Ectodermal cell (in vitro differentiated cells): ENCODE measurements around the gene CACTIN.
"Not testable (repeated sequence)": the region's sequence is repeated elsewhere in the genome, so short reads cannot be mapped to it uniquely, and the experiment has no call there.

Source experiments
- H3K27ac ChIP-seq: 2 replicates; pipeline ENCODE4 v1.7.0; 2013; ENCODE audit warnings: mild to moderate bottlenecking, low read depth, low read length; ENCODE audit not compliant: insufficient read depth, poor library complexity, severe bottlenecking
- H3K27me3 ChIP-seq: 2 replicates; pipeline ENCODE4 v1.7.0; 2013; ENCODE audit warnings: mild to moderate bottlenecking, low read length; ENCODE audit not compliant: insufficient read depth, control insufficient read depth, poor library complexity, severe bottlenecking
- H3K36me3 ChIP-seq: one replicate; pipeline ENCODE4 v1.7.0; 2013; ENCODE audit warnings: low read length; ENCODE audit not compliant: control insufficient read depth, insufficient read depth
- H3K4me1 ChIP-seq: one replicate; pipeline ENCODE4 v1.7.0; 2013; ENCODE audit warnings: low read length; ENCODE audit not compliant: control insufficient read depth, insufficient read depth
- H3K4me3 ChIP-seq: 2 replicates; pipeline ENCODE4 v1.7.0; 2013; ENCODE audit warnings: low read depth, low read length, control low read depth; ENCODE audit not compliant: insufficient read depth
- H3K9me3 ChIP-seq: 2 replicates; pipeline ENCODE4 v1.7.0; 2013; ENCODE audit warnings: mild to moderate bottlenecking, low read length, moderate library complexity; ENCODE audit not compliant: control insufficient read depth
- WGBS, 2 experiments: methylation state at CpG; one replicate each; pipeline ENCODE4 v1.1.7; 2013; ENCODE audit warnings: missing lambda C conversion rate in 2 of 2; 5-methylcytosine and 5-hydroxymethylcytosine counted together

The CACTIN gene

DNA sequence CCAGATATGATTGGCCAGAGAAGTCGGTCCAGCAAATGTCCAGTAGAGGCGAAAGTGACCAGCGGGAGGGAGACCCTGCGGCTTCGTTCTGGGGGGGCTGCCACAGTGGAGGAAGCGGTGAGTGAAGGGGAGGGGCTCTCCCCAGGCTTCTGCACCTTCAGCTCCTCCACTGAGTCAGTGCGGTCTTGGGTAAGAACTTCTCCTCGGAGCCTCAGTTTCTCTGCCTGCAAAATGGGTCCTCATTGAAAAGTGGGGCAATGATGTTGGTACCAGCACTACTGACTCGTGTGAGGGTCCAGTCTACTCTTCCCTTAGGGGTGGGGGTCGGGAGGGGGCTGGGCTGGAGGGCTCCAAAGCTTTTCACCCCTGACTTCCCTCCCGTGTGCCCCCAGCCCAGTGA lies 37.2 kb downstream of the CACTIN start:
- H3K27ac ChIP-seq: no peak overlapping the region
- WGBS, 2 experiments: 84 to 87% methylated on average over 11 of the region's 11 CpGs
- no peaks in the 10 kb centered on the region for H3K36me3 ChIP-seq
- no peak overlapping the region for H3K4me3 ChIP-seq
- no peaks in the 10 kb centered on the region for H3K9me3 ChIP-seq
- no peaks in the 10 kb centered on the region for H3K4me1 ChIP-seq
- H3K27me3 ChIP-seq: peaks cover 35% of the 10 kb centered on the region

DNA sequence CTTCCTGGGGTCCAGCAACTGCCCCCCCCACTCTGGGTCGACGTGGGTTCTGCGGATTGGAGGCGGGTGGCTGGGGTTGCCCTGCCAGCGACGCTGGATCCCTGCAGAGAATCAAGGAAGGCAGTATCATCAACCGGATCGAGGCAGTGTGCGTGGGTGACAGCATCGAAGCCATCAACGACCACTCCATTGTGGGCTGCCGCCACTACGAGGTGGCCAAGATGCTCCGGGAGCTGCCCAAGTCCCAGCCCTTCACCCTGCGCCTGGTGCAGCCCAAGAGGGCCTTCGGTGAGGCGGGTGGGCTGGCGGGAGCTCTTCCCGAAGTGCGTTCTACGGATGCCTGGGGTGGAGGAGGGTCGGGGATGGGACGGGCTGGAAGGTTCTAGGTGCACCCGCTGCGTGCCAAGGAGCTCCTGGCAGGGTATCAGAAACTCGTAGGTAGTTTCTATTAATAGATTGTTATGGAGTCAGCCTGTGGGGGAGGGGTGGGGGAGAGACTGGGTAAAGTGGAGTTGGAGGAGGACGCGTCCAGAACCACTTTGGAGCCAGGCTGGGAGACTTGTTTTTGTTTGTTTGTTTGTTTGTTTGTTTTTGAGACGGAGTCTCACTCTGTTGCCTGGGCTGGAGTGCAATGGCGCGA lies 39.8 kb downstream of the CACTIN start:
- Histone ChIP-seq H3K9me3 (no peaks in the 10 kb centered on the region), H3K27ac (no peak overlapping the region), H3K4me1 (no peaks in the 10 kb centered on the region), H3K36me3 (no peaks in the 10 kb centered on the region), H3K27me3 (peaks cover 44% of the 10 kb centered on the region), H3K4me3 (no peak overlapping the region)
- 74 to 75% methylated on average over 31 of the region's 31 CpGs for WGBS, 2 experiments

DNA sequence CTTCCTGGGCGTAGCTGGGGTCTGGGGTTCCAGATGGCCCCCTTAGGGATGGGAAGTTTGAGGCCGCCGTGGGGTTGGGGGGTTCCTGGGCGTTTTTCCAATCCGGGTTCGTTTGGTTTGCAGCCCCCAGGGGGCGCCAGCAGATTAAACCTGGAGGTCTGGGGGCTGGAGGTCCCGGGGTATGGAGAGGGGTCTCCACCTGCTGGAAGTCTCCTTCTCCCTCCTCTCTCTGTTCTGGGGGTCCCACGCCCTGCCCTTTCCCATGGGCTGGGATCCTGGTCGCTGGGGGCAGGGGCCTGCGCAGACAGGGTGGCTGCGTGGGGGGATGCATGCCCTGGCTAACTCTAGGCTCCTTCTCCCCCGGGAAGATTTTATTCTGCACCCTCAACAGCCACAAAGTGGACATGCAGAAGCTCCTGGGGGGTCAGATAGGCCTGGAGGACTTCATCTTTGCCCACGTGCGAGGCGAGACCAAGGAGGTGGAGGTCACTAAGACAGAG lies 40.4 kb downstream of the CACTIN start:
- H3K4me1 ChIP-seq: no peaks in the 10 kb centered on the region
- H3K27me3 ChIP-seq: peaks cover 47% of the 10 kb centered on the region
- no peaks in the 10 kb centered on the region for H3K36me3 ChIP-seq
- no peaks in the 10 kb centered on the region for H3K9me3 ChIP-seq
- H3K27ac ChIP-seq: no peak overlapping the region
- 32 to 36% methylated on average over 16 of the region's 16 CpGs for WGBS, 2 experiments
- no peak overlapping the region for H3K4me3 ChIP-seq

DNA sequence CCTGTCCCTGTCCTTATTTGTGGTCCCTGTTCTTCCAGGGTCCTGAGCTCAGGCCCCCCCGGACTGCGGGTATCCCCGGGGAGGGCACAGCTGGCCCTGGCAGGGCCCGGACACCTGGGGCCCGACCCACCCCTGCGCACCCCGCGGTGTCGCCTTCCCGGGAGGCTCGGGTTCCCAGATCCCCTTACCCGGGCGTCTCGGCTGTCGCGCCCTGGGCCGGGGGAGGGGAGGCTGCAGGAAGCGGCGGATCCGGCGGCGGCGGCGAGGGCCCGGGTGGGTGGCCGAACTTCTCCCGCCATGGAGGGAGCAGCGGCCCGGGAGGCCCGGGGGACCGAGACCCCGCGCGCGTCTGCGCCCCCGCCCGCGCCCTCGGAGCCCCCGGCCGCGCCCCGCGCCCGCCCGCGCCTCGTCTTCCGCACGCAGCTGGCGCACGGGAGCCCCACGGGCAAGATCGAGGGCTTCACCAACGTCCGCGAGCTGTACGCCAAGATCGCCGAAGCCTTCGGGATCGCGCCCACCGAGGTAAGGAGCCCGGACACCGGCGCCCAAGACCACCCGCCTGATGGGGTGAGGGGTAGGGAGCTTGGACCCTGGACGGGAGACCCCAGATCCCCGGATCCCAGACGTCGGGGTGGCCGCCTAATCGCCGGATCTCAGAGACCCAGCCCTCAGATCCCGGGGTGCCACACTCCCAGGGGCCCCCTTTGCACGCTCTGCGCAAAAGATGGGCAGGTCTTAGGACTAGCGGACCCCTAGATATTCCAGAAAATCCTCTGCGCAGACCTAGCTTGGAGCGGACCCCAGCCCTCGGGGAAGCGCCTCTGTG lies 41.1 kb downstream of the CACTIN start, which contains the start of gene GIPC3:
GIPC3 (plus strand) TSS at position 178 of the 826 bp plus-strand sequence; CDS start at position 298, 120 bp downstream.
- H3K36me3 ChIP-seq: no peaks in the 10 kb centered on the region
- H3K4me3 ChIP-seq: no peak within 1 kb of the TSS
- no peaks in the 10 kb centered on the region for H3K4me1 ChIP-seq
- 17% methylated on average over 84 of the region's 84 CpGs for WGBS, 2 experiments
- H3K27me3 ChIP-seq: peaks cover 47% of the 10 kb centered on the region
- H3K27ac ChIP-seq: no peak within 1 kb of the TSS
- H3K9me3 ChIP-seq: no peaks in the 10 kb centered on the region

DNA sequence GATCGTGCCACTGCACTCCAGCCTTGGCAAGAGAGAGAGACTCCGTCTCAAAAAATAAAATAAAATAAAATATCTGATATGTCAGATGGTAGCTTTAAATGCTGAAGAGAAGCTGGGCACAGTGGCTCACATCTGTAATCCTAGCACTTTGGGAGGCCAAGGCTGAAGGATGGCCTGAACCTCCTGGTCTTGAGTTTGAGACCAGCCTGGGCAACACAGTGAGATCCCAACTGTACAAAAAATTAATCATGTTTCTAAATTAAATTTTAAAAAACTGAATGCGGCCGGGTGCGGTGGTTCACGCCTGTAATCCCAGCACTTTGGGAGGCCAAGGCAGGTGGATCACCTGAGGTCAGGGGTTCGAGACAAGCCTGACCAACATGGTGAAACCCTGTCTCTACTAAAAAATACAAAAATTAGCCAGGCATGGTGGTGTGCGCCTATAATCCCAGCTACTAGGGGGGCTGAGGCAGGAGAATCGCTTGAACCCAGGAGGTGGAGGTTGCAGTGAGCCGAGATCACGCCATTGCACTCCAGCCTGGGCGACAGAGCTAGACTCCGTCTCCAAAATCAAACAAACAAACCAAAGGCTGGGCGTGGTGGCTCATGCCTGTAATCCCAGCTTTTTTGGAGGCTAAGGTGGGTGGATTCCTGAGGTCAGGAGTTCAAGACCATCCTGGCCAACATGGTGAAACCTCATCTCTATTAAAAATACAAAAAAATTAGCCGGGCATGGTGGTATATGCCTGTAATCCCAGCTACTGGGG lies 42.4 kb downstream of the CACTIN start:
- 86 to 89% methylated on average over 13 to 15 of the region's 15 CpGs for WGBS, 2 experiments
- H3K27me3 ChIP-seq: peaks cover 47% of the 10 kb centered on the region
- not testable (repeated sequence) for H3K27ac ChIP-seq, H3K4me3 ChIP-seq, H3K36me3 ChIP-seq, H3K9me3 ChIP-seq, H3K4me1 ChIP-seq

DNA sequence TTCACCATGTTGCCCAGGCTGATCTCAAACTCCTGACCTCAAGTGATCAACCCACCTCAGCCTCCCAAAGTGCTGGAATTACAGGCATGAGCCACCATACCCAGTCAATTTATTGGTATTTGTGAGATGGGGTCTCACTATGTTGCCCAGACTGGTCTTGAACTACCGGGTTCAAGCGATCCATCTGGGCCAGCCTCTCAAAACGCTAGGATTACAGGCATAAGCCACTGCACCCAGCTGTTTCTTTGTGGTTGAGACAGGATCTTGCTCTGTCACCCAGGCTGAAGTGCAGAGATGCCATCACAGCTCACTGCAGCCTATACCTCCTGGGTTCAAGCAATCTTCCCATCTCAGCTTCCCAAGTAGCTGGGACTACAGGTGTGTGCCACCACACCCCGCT lies 44.8 kb downstream of the CACTIN start:
- H3K27me3 ChIP-seq: peaks cover 56% of the 10 kb centered on the region
- H3K27ac ChIP-seq, H3K4me3 ChIP-seq, H3K9me3 ChIP-seq, H3K36me3 ChIP-seq, H3K4me1 ChIP-seq: not testable (repeated sequence)
- WGBS, 2 experiments: 81 to 82% methylated on average over 4 of the region's 4 CpGs

DNA sequence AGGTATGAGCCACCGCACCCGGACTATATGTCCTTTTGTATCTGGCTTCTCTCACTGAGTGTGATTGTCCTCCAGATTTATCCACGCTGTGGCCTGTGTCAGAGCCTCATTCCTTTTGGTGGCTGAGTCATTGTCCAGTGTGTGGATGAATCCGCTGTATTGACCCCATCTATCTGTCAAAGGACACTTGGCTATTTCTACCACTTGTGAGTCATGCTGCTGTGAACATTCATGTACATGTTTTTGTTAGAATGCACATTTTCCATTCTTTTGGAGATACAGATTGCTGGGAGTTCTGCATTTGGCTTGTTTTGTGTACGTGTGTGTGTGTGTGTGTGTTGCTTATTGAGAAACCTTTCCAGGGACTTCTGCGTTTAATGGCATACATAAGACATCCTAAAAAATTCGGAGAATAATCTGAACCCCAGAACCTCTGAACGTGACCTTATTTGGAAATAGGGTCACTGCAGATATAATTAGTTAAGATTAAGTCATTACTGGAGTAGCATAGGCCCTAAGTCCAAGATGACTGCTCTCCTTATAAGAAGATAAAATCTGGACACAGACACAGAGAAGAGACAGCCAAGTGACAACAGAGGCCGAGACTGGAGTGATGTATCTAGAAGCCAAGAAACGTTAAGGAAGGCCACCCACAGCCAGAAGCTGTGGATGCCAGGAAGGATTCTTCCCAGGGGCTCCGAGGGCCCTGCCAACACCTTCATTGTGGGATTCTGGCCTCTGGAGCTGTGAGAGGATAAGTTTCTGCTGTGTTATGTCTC lies 46.2 kb downstream of the CACTIN start:
- WGBS, 2 experiments: 80 to 81% methylated on average over 11 of the region's 11 CpGs
- no peaks in the 10 kb centered on the region for H3K9me3 ChIP-seq
- H3K4me3 ChIP-seq: no peak overlapping the region
- no peaks in the 10 kb centered on the region for H3K36me3 ChIP-seq
- H3K27ac ChIP-seq: no peak overlapping the region
- peaks cover 9% of the 10 kb centered on the region for H3K4me1 ChIP-seq
- H3K27me3 ChIP-seq: peaks cover 53% of the 10 kb centered on the region

DNA sequence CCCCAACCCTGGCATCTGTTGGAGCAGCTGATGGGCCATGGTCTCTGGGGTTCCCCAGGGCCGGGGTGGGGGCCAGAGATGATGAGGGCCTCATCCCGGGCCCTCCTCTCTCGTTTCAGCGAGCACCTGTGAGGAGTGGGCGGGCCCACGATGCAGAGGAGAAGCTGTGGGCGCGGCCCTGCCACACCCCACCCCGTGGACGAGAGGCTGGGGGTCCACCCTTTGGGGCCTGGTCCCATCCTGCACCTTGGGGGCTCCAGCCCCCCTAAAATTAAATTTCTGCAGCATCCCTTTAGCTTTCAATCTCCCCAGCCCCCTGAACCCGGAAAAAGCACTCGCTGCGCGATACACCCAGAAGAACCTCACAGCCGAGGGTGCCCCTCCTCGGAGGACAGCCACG lies 48.2 kb downstream of the CACTIN start:
- Histone ChIP-seq H3K4me3 (no peak overlapping the region), H3K27ac (no peak overlapping the region), H3K36me3 (no peaks in the 10 kb centered on the region), H3K9me3 (no peaks in the 10 kb centered on the region), H3K27me3 (peaks cover 38% of the 10 kb centered on the region), H3K4me1 (peaks cover 9% of the 10 kb centered on the region)
- WGBS, 2 experiments: 82 to 83% methylated on average over 17 of the region's 17 CpGs

DNA sequence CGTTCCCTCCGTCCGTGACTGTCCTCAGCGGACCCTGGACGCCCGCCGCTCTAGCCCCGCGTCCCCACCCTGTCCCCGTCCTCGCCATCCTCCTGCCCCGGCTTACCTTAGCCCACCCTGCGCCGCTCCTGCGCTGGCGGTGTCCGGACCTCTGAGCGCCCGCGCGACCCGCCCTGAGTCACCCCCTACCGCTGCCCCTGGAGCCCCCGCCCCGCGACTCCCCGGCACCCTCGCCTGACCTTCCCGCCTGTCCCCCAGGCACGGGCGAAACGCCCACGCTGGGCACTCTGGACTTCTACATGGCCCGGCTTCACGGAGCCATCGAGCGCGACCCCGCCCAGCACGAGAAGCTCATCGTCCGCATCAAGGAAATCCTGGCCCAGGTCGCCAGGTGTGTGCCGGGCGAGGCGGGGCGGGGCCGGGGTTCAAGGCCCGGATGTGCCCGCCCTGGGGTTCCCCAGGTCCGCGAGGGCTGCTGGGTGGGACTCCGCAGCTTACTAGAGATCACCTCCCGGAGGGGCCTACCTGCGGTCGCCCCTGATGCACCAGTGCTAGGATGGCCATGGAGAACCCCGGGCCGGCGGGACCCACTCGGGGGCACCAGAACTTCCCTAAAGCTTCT lies 48.8 kb downstream of the CACTIN start:
- peaks cover 9% of the 10 kb centered on the region for H3K4me1 ChIP-seq
- no peak overlapping the region for H3K4me3 ChIP-seq
- H3K27ac ChIP-seq: no peak overlapping the region
- 50% methylated on average over 60 of the region's 60 CpGs for WGBS, 2 experiments
- no peaks in the 10 kb centered on the region for H3K36me3 ChIP-seq
- no peaks in the 10 kb centered on the region for H3K9me3 ChIP-seq
- peaks cover 34% of the 10 kb centered on the region for H3K27me3 ChIP-seq
